PFSK-1 (cell line): ENCODE results near the gene CRAT.

ENCODE experiments used
- POLR2AphosphoS5 ChIP-seq: IDR thresholded peaks from 2 replicates; pipeline ENCODE4 v1.6.1; 2012; ENCODE audit warnings: low read depth, mild to moderate bottlenecking, control low read depth, low read length, moderate library complexity
- REST ChIP-seq, 2 experiments: IDR thresholded peaks; 2 replicates each; pipeline versions ENCODE4 v1.6.1 to v1.8.0; 2011 to 2012; ENCODE audit warnings: low read depth in 2 of 2, low read length in 2 of 2, control low read depth in 1 of 2, inconsistent platforms in 1 of 2, mild to moderate bottlenecking in 1 of 2, moderate library complexity in 1 of 2; ENCODE audit not compliant: insufficient read depth in 1 of 2
- SIN3A ChIP-seq: IDR thresholded peaks from 2 replicates; pipeline ENCODE4 v1.6.1; 2012; ENCODE audit warnings: mild to moderate bottlenecking, low read length, moderate library complexity, borderline replicate concordance; ENCODE audit not compliant: insufficient read depth
- TAF1 ChIP-seq: IDR thresholded peaks from 2 replicates; pipeline ENCODE4 v1.6.1; 2012; ENCODE audit warnings: low read length, control low read depth, borderline replicate concordance; ENCODE audit not compliant: insufficient read depth

GRCh38 chr9:129101279-129101678, 9.3 kb downstream of the CRAT start:
- TF ChIP-seq SIN3A (no peak), TAF1 (no peak), POLR2AphosphoS5 (no peak), REST (IDR thresholded peaks at IDR 0.05; ENCODE audit: insufficient read depth in 1 of 2, low read depth in 2 of 2, low read length in 2 of 2) (no peak)
